ENCODE results near the gene LHX4.

DNA sequence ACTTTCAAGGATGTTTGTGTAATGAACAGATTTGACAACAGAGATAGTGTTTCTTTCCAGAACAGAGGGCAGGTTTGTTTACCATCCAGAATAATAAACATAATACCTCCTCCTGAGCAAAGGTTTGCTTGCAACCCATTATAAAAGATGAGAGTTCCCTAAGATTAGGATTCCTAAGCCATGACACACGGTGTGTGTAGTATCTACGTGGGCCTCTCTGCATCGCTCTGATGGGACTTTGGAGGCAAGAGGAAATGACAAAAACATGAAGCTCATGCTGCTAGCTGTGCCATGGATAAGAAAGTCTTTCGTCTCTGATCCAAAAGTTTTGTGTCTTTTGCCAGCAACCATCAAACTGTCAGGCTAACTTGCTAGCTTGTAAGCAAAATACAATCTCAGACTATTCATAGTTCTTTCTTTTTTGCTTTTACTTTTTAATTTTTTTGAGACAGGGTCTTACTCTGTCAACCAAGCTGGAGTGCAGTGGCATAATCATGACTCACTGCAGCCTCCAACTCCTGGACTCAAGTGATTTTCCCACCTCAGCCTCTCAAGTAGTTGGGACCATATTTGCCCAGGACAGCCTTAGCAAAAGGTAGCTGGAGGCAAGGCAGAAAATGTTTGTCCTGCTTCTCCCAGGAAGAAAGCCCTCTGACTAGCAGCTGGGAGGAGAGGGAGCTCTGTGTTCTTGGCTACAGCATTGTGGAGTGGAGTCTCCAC is 81.1 kb downstream of the LHX4 start:
- TF ChIP-seq POLR2A (IDR thresholded peaks at IDR 0.05) (no peak), POLR2AphosphoS5 (IDR thresholded peaks at IDR 0.05) (no peak)
- TF ChIP-seq, protein P1, sequence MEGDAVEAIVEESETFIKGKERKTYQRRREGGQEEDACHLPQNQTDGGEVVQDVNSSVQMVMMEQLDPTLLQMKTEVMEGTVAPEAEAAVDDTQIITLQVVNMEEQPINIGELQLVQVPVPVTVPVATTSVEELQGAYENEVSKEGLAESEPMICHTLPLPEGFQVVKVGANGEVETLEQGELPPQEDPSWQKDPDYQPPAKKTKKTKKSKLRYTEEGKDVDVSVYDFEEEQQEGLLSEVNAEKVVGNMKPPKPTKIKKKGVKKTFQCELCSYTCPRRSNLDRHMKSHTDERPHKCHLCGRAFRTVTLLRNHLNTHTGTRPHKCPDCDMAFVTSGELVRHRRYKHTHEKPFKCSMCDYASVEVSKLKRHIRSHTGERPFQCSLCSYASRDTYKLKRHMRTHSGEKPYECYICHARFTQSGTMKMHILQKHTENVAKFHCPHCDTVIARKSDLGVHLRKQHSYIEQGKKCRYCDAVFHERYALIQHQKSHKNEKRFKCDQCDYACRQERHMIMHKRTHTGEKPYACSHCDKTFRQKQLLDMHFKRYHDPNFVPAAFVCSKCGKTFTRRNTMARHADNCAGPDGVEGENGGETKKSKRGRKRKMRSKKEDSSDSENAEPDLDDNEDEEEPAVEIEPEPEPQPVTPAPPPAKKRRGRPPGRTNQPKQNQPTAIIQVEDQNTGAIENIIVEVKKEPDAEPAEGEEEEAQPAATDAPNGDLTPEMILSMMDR (IDR thresholded peaks at IDR 0.05): no peak
